Measurements from ENCODE around the gene AGAP1. TPM values are rescaled to one million over a fixed set of nuclear protein-coding genes. Genes with fewer than 3 reads are reported as not detected.

AGAP1 gene
- polyA plus RNA-seq, 2 of the 4 experiments (the other 2 are of a cell fraction): 20.2 to 21.9 TPM

GRCh38 chr2:236156095-236156859 lies 662.4 kb downstream of the AGAP1 start:
- DNase-seq (ENCODE audit: low read depth in 1 of 2, low spot score in 1 of 2) (no peak), ATAC-seq (peak in 1 of 2 experiments; percentile 15; a peak in 1 of 6 replicates), FAIRE-seq (no peak)
- ChIA-PET POLR2A (no interaction called here), CTCF (interaction anchor here (1.1 kb wide), 1 partner anchor 391 kb away, joined by 5 read pairs; no protein-coding TSS in a partner anchor)
- no peak overlapping the region for H3K27ac ChIP-seq
- no peak for TF ChIP-seq EHF (CRISPR knock-in tag; IDR thresholded peaks at IDR 0.05)
- no peak for TF ChIP-seq RNF2 (IDR thresholded peaks at IDR 0.05; ENCODE audit: borderline replicate concordance, low read depth)
- TF ChIP-seq, protein P1, sequence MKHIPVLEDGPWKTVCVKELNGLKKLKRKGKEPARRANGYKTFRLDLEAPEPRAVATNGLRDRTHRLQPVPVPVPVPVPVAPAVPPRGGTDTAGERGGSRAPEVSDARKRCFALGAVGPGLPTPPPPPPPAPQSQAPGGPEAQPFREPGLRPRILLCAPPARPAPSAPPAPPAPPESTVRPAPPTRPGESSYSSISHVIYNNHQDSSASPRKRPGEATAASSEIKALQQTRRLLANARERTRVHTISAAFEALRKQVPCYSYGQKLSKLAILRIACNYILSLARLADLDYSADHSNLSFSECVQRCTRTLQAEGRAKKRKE (CRISPR knock-in tag; IDR thresholded peaks at IDR 0.05; ENCODE audit: low read depth): no peak
- no peak for TF ChIP-seq BHLHE40 (IDR thresholded peaks at IDR 0.05; ENCODE audit: low read depth, low read length)
- no peak for TF ChIP-seq HOXB13 (CRISPR knock-in tag; IDR thresholded peaks at IDR 0.05; ENCODE audit: low read depth)
- no peak for TF ChIP-seq JUN (IDR thresholded peaks at IDR 0.05)
- TF ChIP-seq USF2 (IDR thresholded peaks at IDR 0.05): no peak
- no peak for TF ChIP-seq FOXS1 (CRISPR knock-in tag; IDR thresholded peaks at IDR 0.05)
- TF ChIP-seq TP53 (CRISPR knock-in tag; IDR thresholded peaks at IDR 0.05): no peak
- no peak for TF ChIP-seq POLR2A (IDR thresholded peaks at IDR 0.05; ENCODE audit: low read length)
- no peak for TF ChIP-seq RAD21 (conservative IDR thresholded peaks at IDR 0.05 in 1 of 2, IDR thresholded peaks at IDR 0.05 in 1 of 2)
- no peak for TF ChIP-seq CBX2 (IDR thresholded peaks at IDR 0.05; ENCODE audit: borderline replicate concordance, low read depth)
- TF ChIP-seq MYC (IDR thresholded peaks at IDR 0.05; ENCODE audit: borderline replicate concordance, low read length): no peak
- no peak for TF ChIP-seq ZSCAN20 (CRISPR knock-in tag; IDR thresholded peaks at IDR 0.05)
- no peak for TF ChIP-seq ESRRA (IDR thresholded peaks at IDR 0.05; ENCODE audit: borderline replicate concordance, low read length)
- H3K9me3 ChIP-seq: peaks cover 13% of the 10 kb centered on the region; the same call in 2 of the 3 replicates
- no peaks in the 10 kb centered on the region for H3K4me1 ChIP-seq
- H3K4me2 ChIP-seq: no peak overlapping the region
- no peak overlapping the region for H3K4me3 ChIP-seq
- 81% methylated on average over 12 of the region's 16 CpGs for WGBS (ENCODE audit: missing lambda C conversion rate)

DNA sequence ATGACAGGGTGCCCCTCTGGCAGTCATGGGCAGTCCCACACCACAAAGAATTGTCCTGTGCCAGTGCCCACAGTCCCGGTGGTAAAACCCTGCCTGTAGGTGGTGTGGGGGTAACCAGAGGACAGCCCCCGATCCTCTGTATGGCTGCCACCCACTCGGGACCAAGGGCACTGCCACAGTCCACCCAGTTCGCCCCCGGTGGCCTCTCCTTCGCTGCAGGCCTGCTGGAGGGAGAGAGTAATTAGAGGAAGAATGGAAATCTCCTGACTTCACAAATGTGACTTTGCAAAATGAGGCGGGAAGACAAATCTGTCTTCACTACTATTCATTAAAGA lies 663.0 kb downstream of the AGAP1 start:
- CTCF ChIA-PET: interaction anchor here (0.5 to 1.4 kb wide), 2 partner anchors 21 to 26 kb away, joined by 3 to 4 read pairs; no protein-coding TSS in a partner anchor
- H3K4me1 ChIP-seq: no peaks in the 10 kb centered on the region
- DNase-seq (ENCODE audit: low read depth in 1 of 2, low spot score in 1 of 2) (no peak), FAIRE-seq (no peak), ATAC-seq (0 out of 6 replicates have a peak, but pooled peaks of 1 of the 2 experiments have one; percentile 15)
- 53% methylated on average over 7 of the region's 7 CpGs for WGBS (ENCODE audit: missing lambda C conversion rate)
- POLR2A ChIA-PET: no interaction called here
- peaks cover 13% of the 10 kb centered on the region; the same call in 2 of the 3 replicates for H3K9me3 ChIP-seq
- H3K4me2 ChIP-seq: no peak overlapping the region
- TF ChIP-seq TP53 (CRISPR knock-in tag; IDR thresholded peaks at IDR 0.05): no peak
- TF ChIP-seq ESRRA (IDR thresholded peaks at IDR 0.05; ENCODE audit: borderline replicate concordance, low read length): no peak
- no peak for TF ChIP-seq CBX2 (IDR thresholded peaks at IDR 0.05; ENCODE audit: borderline replicate concordance, low read depth)
- no peak for TF ChIP-seq HOXB13 (CRISPR knock-in tag; IDR thresholded peaks at IDR 0.05; ENCODE audit: low read depth)
- no peak overlapping the region for H3K27ac ChIP-seq
- no peak overlapping the region for H3K4me3 ChIP-seq

- no peak for ATAC-seq
These were observed 663.5 kb downstream of the AGAP1 start for GRCh38 chr2:236157366-236157765.

More at GRCh38 chr2:236157366-236157765, 663.5 kb downstream of the AGAP1 start:
- no peak overlapping the region for H3K4me3 ChIP-seq
- WGBS (ENCODE audit: missing lambda C conversion rate): 64% methylated on average over 6 of the region's 6 CpGs
- H3K27ac ChIP-seq: no peak overlapping the region
- peaks cover 11% of the 10 kb centered on the region; the same call in 2 of the 3 replicates for H3K9me3 ChIP-seq
- DNase-seq (ENCODE audit: low read depth in 1 of 2, low spot score in 1 of 2): no peak
- H3K4me2 ChIP-seq: no peak overlapping the region
- no peaks in the 10 kb centered on the region for H3K4me1 ChIP-seq
- no peak for TF ChIP-seq GATA3 (IDR thresholded peaks at IDR 0.05; ENCODE audit: borderline replicate concordance)
- no peak for TF ChIP-seq NPAS2 (CRISPR knock-in tag; IDR thresholded peaks at IDR 0.05; ENCODE audit: borderline replicate concordance)
- TF ChIP-seq EP300 (IDR thresholded peaks at IDR 0.05): no peak
- TF ChIP-seq MAFK (IDR thresholded peaks at IDR 0.05; ENCODE audit: partially characterized antibody): no peak
- TF ChIP-seq ZFP36 (IDR thresholded peaks at IDR 0.05; ENCODE audit: borderline replicate concordance, partially characterized antibody): no peak
- TF ChIP-seq SREBF2 (IDR thresholded peaks at IDR 0.05): no peak
- no peak for TF ChIP-seq RFX5 (IDR thresholded peaks at IDR 0.05)
- no peak for TF ChIP-seq E2F6 (IDR thresholded peaks at IDR 0.05; ENCODE audit: borderline replicate concordance, low read depth)
- no peak for TF ChIP-seq FOXS1 (CRISPR knock-in tag; IDR thresholded peaks at IDR 0.05)
- TF ChIP-seq, protein P2, sequence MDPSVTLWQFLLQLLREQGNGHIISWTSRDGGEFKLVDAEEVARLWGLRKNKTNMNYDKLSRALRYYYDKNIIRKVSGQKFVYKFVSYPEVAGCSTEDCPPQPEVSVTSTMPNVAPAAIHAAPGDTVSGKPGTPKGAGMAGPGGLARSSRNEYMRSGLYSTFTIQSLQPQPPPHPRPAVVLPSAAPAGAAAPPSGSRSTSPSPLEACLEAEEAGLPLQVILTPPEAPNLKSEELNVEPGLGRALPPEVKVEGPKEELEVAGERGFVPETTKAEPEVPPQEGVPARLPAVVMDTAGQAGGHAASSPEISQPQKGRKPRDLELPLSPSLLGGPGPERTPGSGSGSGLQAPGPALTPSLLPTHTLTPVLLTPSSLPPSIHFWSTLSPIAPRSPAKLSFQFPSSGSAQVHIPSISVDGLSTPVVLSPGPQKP (IDR thresholded peaks at IDR 0.05; ENCODE audit: low read depth, low read length): no peak
- no peak for TF ChIP-seq HOXB13 (CRISPR knock-in tag; IDR thresholded peaks at IDR 0.05; ENCODE audit: low read depth)
- no peak for TF ChIP-seq NFE2L2 (conservative IDR thresholded peaks at IDR 0.05; ENCODE audit: low read length)
- TF ChIP-seq, protein P1 (CRISPR knock-in tag; IDR thresholded peaks at IDR 0.05; ENCODE audit: low read depth): no peak
- TF ChIP-seq HDAC2 (IDR thresholded peaks at IDR 0.05): no peak
- no peak for TF ChIP-seq TP53 (CRISPR knock-in tag; IDR thresholded peaks at IDR 0.05)
- no peak for TF ChIP-seq CBX8 (IDR thresholded peaks at IDR 0.05)
- TF ChIP-seq POLR2A (IDR thresholded peaks at IDR 0.05; ENCODE audit: low read length): no peak
- no peak for TF ChIP-seq CBX2 (IDR thresholded peaks at IDR 0.05; ENCODE audit: borderline replicate concordance, low read depth)
- no peak for TF ChIP-seq NR3C1 (IDR thresholded peaks at IDR 0.05)
- no peak for TF ChIP-seq HES2 (IDR thresholded peaks at IDR 0.05)
- POLR2A ChIA-PET: no interaction called here
- FAIRE-seq: no peak
- CTCF ChIA-PET: interaction anchor here (0.5 to 2.5 kb wide), 3 partner anchors 20 to 25 kb away, joined by 3 to 6 read pairs (median 4); no protein-coding TSS in a partner anchor

Measured in A549 (cell line).